ENCODE data around the gene TNFRSF8.

DNA sequence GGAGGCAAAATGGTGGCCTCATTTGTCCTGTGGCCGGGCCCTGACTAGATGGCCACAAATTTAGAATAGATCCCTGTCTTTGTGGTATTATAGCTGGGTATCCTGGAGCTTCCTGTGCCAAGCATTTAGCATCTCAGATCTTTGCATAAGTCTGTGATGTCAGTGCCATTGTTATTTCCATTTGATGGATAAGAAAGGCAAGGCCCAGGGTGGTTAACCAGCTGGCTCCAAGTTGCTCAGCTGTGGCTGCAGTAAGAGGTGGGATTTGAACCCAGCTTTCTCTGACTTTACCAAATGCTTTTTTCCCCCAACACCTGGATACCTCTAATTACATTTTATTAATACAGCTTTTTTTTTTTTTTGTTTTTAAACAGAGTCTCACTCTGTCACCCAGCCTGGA lies 11.7 kb upstream of the TNFRSF8 start:
- TF ChIP-seq, protein P1, sequence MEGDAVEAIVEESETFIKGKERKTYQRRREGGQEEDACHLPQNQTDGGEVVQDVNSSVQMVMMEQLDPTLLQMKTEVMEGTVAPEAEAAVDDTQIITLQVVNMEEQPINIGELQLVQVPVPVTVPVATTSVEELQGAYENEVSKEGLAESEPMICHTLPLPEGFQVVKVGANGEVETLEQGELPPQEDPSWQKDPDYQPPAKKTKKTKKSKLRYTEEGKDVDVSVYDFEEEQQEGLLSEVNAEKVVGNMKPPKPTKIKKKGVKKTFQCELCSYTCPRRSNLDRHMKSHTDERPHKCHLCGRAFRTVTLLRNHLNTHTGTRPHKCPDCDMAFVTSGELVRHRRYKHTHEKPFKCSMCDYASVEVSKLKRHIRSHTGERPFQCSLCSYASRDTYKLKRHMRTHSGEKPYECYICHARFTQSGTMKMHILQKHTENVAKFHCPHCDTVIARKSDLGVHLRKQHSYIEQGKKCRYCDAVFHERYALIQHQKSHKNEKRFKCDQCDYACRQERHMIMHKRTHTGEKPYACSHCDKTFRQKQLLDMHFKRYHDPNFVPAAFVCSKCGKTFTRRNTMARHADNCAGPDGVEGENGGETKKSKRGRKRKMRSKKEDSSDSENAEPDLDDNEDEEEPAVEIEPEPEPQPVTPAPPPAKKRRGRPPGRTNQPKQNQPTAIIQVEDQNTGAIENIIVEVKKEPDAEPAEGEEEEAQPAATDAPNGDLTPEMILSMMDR (IDR thresholded peaks at IDR 0.05; ENCODE audit: low read length) = no peak
- no peak for TF ChIP-seq EZH2 (IDR thresholded peaks at IDR 0.05; ENCODE audit: borderline replicate concordance, low read length)
